ENCODE results near the gene DNAJC21. TPM values are rescaled to one million over a fixed set of nuclear protein-coding genes. Genes with fewer than 3 reads are reported as not detected.
"Not testable (repeated sequence)": the region's sequence is repeated elsewhere in the genome, so short reads cannot be mapped to it uniquely, and the experiment has no call there.

Gene DNAJC21
- total RNA-seq, 2 donors from 2014 or later: 30.6 to 36.5 TPM

DNA sequence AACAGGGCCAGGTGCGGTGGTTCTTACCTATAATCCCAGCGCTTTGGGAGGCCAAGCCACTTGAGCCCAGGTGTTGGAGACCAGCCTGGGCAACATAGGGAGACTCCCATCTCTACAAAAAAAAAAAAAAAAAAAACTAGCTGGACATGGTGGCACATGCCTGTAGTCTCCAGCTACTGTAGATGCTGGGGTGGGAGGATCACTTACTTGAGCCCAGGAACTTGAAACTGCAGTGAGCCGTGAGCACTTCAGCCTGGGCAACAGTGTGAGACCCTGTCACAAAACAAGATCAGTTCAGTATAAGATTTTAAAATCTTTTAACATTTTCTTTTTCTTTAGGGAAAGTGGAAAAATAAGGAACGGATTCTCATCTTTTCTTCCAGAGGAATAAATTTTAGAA lies 11.3 kb upstream of the DNAJC21 start:
- 71% methylated on average over 4 of the region's 4 CpGs for WGBS
- H3K4me1 ChIP-seq (replicated peaks): peaks cover 6% of the 10 kb centered on the region
- intact Hi-C loops (cut with DNase I): no loop called here
- no peaks in the 10 kb centered on the region for H3K36me3 ChIP-seq
- no peaks in the 10 kb centered on the region for H3K27me3 ChIP-seq (replicated peaks; ENCODE audit: insufficient read depth)
- H3K4me3 ChIP-seq: no peak overlapping the region
- no peak for DNase-seq (ENCODE audit: low spot score)
- no peak overlapping the region for H3K27ac ChIP-seq
- TF ChIP-seq POLR2A (IDR thresholded peaks at IDR 0.05): no peak
- TF ChIP-seq, protein P1, sequence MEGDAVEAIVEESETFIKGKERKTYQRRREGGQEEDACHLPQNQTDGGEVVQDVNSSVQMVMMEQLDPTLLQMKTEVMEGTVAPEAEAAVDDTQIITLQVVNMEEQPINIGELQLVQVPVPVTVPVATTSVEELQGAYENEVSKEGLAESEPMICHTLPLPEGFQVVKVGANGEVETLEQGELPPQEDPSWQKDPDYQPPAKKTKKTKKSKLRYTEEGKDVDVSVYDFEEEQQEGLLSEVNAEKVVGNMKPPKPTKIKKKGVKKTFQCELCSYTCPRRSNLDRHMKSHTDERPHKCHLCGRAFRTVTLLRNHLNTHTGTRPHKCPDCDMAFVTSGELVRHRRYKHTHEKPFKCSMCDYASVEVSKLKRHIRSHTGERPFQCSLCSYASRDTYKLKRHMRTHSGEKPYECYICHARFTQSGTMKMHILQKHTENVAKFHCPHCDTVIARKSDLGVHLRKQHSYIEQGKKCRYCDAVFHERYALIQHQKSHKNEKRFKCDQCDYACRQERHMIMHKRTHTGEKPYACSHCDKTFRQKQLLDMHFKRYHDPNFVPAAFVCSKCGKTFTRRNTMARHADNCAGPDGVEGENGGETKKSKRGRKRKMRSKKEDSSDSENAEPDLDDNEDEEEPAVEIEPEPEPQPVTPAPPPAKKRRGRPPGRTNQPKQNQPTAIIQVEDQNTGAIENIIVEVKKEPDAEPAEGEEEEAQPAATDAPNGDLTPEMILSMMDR (IDR thresholded peaks at IDR 0.05): no peak
- no peak for TF ChIP-seq POLR2AphosphoS5 (IDR thresholded peaks at IDR 0.05)
- H3K9me3 ChIP-seq: no peaks in the 10 kb centered on the region

DNA sequence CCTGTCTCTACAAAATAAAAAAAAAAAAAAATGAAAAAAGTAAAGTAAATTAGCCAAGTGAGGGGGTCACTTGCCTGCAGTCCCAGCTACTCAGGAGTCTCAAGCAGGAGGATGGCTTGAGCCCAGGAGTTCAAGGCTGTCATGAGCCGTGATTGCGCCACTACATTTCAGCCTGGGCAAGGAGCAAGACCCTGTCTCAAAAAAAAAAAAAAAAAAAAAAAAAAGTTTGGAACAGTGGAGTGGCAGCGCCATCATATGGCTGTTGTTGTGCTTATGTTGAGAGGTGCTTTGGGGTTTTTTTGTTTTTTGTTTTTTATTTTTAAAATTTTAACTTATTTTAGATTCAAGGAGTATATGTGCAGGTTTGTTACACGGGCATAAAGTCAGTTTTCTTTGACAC lies 10.3 kb upstream of the DNAJC21 start:
- DNase-seq (ENCODE audit: low spot score): no peak
- peaks cover 6% of the 10 kb centered on the region for H3K4me1 ChIP-seq (replicated peaks)
- H3K27ac ChIP-seq: no peak overlapping the region
- H3K9me3 ChIP-seq: no peaks in the 10 kb centered on the region
- H3K36me3 ChIP-seq: peaks cover 0 to 7% of the 10 kb centered on the region in 2 donors
- no peak overlapping the region for H3K4me3 ChIP-seq
- TF ChIP-seq POLR2AphosphoS5 (IDR thresholded peaks at IDR 0.05) (no peak), POLR2A (IDR thresholded peaks at IDR 0.05) (no peak)
- TF ChIP-seq, protein P1 (IDR thresholded peaks at IDR 0.05): no peak
- intact Hi-C loops (cut with DNase I): no loop called here
- 86% methylated on average over 4 of the region's 4 CpGs for WGBS
- H3K27me3 ChIP-seq (replicated peaks; ENCODE audit: insufficient read depth): no peaks in the 10 kb centered on the region

DNA sequence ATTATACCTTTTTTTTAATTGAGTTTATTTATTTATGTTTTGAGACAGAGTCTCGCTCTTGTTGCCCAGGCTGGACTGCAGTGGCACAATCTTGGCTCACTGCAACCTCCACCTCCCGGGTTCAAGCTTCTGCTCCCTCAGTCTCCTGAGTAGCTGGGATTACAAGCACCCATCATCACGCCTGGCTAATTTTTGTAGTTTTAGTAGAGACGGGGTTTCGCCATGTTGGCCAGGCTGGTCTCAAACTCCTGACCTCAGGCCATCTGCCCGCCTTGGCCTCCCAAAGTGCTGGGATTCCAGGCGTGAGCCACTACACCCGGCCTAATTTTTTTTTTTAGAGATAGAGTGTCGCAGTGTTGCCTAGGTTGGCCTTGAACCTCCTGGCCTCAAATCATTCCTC lies 6.1 kb upstream of the DNAJC21 start:
- intact Hi-C loops (cut with DNase I): loop anchor here (10.0 kb wide), 1 partner anchor 1478 kb away; the partner anchor contains the start of gene TARS1
- not testable (repeated sequence) for H3K27ac ChIP-seq; H3K4me3 ChIP-seq; DNase-seq (ENCODE audit: low spot score); H3K36me3 ChIP-seq; H3K9me3 ChIP-seq; H3K27me3 ChIP-seq (replicated peaks; ENCODE audit: insufficient read depth); H3K4me1 ChIP-seq (replicated peaks)
- 94% methylated on average over 9 of the region's 9 CpGs for WGBS

DNA sequence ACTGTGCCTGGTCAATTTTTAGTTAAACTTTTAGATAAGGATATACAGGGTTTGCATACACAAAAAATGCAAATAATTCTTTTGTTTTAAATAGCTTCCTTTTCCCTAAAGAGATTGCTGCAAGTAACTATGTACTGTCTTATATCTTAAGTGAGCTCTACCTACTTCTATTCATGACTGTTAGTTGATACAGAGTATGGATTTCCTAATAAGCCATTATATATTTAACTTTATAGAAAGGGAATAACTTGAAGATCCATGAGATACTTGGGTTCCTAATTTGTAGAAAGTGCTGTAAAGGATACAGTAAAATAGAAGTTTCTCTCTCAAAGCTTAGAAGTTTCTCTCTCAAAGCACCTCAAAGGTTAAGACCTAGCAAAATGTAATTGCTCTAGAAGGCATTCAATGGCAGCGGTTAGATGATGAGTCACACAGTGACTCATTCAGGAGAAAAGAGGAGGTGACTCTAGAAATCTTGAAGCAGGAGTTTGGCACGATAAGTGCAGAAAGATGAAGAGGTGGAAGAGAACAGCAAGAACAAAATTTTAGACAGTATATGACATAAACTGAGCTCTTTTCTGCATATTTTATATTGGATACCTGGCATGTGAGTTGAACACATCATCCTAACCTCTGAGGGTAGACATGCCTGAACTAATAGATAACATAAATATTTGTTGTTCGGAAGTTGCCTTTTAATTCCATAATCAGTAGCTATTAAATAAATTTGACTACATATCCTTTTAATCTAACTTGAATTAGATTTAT lies 5.5 kb upstream of the DNAJC21 start:
- Histone ChIP-seq H3K27me3 (replicated peaks; ENCODE audit: insufficient read depth) (no peaks in the 10 kb centered on the region), H3K27ac (no peak overlapping the region), H3K9me3 (no peaks in the 10 kb centered on the region), H3K36me3 (peaks cover 0 to 7% of the 10 kb centered on the region in 2 donors), H3K4me1 (replicated peaks) (peaks cover 3% of the 10 kb centered on the region), H3K4me3 (no peak overlapping the region)
- no peak for DNase-seq (ENCODE audit: low spot score)
- WGBS: 26% methylated on average over 3 of the region's 3 CpGs
- TF ChIP-seq, protein P1 (IDR thresholded peaks at IDR 0.05): no peak
- TF ChIP-seq POLR2AphosphoS5 (IDR thresholded peaks at IDR 0.05): no peak
- TF ChIP-seq POLR2A (IDR thresholded peaks at IDR 0.05): no peak
- intact Hi-C loops (cut with DNase I): loop anchor here (10.0 kb wide), 1 partner anchor 1479 kb away; the partner anchor contains the start of gene TARS1

DNA sequence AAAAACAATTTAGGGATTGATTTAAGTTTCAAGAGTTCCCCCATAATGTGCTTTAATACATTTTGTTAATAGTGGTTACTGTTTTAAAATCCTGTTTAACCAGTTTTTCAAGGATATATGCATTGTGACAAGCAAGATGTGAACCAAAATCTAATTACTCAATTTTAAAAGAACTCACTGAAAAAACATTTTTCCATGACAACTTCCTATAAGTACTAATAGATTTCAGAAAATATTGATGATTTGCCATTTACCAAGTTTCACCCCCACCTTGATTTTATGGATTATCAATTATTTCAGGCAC lies 4.9 kb upstream of the DNAJC21 start:
- Histone ChIP-seq H3K27ac (no peak overlapping the region), H3K9me3 (no peaks in the 10 kb centered on the region), H3K36me3 (peaks cover 0 to 7% of the 10 kb centered on the region in 2 donors), H3K27me3 (replicated peaks; ENCODE audit: insufficient read depth) (no peaks in the 10 kb centered on the region), H3K4me1 (replicated peaks) (peaks cover 3% of the 10 kb centered on the region), H3K4me3 (no peak overlapping the region)
- TF ChIP-seq POLR2A (IDR thresholded peaks at IDR 0.05) (no peak), POLR2AphosphoS5 (IDR thresholded peaks at IDR 0.05) (no peak)
- TF ChIP-seq, protein P1 (IDR thresholded peaks at IDR 0.05): no peak
- intact Hi-C loops (cut with DNase I): loop anchor here (10.0 kb wide), 1 partner anchor 1480 kb away; the partner anchor contains the start of gene TARS1
- no peak for DNase-seq (ENCODE audit: low spot score)
